GM19438 (cell line): Measurements from ENCODE around the gene TATDN2.

Experiments
- ATAC-seq: cut with Tn5 transposase; IDR thresholded peaks from one replicate; pipeline ENCODE4 v1.9.1; 2021; ENCODE audit warnings: low read depth; ENCODE audit not compliant: unreplicated experiment

Gene TATDN2

DNA sequence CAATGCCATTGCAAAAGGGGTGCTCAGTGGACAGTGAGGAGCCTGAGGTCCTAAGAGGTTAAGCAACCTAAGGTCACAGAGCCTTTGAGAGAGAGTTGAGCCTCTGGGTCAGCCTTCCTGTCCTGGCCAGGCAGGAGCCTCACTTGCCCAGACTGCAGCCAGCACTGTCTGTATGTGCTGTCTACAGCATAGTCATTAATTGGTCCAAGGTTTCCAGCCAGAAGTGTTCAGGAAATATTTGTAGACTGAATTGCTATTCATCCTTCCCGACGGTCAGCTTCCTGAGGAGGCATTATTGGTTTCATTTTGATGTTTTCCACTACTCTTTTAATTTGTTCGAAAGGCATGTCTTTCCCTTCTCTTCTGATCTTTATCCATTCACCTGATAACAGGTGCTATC is 64.6 kb downstream of the TATDN2 start:
- ATAC-seq = no peak

DNA sequence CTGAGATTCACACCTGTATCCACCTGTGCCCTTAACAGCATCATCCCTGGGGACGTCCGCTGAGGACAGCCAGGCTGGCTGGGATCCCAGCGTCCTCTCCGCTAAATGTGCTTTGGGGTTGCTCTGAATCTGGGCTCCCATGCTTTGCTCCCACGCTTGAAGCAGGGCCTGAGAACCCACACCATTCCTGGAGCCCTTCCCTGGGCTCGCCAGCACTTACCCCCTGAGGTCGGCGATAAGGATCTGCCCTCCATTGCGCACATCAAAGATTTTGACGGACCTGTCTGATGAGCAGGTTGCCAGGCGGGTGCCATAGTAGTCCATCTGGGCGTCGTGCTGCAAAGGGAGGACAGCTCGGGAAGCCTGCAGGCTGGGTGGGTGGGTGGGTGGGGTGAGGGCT is 66.8 kb downstream of the TATDN2 start:
- ATAC-seq = no peak

DNA sequence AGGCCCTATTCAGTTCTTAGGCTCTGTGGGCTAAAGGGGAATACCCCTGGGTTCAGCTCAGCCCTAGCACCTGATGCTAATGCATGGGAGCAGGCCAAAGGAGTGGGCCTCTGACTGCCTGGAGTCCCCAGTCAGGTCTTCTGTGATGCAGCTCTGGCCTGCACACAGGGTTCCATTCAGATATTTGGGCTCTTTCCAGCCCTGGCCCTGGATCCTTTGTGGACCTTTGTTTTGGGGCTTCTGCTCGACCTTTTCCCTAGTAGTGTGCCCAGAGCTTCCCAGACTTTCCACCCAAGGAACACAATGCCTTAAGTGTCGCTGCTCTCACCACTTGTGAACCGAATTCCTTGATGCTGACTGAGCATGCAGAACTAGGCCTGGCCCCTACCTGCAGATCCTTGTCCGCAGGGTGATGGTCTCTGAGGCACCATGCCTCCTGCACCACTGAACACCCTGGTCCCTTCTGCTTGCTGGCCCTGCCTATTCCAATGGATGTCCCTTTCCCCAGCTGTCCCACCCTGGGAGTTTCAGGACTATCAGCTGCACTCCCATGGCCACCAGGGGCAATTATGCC is 67.6 kb downstream of the TATDN2 start:
- ATAC-seq = no peak

DNA sequence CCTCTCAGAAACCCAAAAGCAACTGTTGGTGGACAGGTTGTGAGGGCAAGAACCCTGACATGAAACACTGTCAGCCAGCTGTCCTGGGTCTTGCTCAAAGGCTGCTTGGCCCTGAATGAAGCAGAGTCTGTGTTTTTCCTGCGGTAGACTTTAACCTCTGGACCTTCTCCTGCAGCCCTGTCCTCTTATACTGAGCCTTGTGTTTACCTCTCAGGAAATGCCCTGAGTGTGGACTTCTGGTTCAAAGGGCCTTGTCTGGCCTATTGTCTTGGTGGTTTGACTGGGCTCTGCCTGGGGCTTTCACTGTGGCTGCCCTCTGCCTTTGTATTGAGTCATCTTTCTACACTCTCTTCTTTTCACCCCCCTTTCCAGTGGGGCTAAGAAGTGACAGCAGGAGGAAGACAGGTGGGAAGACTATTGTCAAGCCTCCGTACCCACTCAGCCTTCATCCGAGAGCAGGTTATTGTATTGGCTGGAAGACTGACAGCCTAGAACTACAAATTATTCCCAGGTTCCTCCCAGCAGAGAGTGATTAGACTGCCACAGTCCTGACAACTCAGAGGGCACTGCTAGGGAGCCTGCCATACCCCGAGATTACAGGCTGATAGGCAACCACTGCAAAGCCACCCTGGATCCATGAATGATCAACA is 69.2 kb downstream of the TATDN2 start:
- no peak for ATAC-seq

DNA sequence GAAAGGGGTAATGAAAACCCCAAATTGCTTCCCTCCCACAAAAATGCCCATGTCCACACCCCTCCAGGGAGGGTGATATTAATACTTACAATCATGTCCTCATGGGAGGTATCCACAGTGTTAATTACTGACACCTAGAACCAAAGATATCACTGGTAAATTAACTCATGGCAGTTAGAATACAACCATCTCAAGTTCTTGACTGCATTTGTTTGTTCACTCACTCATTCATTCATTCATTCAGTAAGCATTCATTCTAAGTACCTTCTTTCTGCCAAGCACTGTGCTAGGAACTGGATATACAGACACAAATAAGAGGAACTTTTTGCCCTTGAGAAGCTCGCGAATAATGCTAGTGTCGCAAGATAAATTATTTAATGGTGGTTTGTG is 69.7 kb downstream of the TATDN2 start:
- no peak for ATAC-seq

DNA sequence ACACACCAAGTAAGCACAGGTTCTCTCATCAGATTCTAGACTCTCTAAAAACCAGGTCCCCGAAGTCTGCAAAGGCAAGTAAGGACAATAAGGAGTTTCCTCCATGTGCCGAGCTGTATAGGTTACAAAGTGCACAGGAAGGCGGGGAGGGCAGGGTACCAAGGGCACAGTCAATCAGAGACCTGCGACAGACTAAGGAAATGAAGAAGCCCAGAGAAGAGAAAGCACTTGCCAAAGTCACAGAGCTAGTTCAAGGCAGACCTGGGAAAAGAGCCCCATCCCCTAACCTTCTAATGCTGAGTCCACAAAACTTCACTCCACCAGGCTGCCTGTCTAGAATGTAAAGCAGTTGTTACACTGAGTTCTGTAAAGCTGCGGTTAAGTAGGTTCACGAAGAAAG is 71.0 kb downstream of the TATDN2 start:
- ATAC-seq = no peak

DNA sequence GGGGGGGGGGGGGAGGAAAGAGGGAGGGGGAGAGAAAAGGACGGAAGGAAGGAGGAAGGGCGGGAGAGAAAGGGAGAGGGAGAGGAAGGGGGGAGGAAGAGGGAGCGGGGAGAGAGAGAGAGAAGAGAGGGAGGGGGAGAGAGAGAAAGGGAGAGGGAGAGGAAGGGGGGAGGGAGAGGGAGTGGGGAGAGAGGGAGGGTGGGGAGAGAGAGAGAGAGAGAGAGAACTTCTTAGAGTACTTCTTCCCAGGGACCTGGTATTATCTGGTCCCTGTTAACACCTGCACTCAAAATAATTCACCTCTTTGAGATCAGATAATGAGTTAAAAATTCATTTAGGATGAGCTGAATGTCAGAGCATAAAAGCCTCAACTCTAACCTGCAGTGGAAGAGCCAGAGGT is 71.5 kb downstream of the TATDN2 start:
- ATAC-seq = no peak

DNA sequence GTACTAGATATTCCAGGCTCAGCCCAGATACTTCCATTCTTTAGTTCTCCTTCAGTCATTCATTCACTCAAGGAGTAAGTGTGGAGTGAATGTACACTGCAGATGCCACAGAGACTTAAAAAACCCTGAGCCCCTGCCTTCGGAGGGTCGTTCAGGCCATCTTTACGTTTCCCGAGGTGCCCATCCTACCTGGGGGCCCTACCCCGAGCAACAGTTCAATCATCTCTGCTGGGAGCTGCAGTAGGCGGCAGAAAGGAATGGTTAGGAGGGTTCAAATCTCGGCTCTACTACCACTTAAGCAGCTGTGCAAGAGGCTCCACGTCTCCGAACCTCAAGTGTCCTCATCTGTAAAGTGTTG is 72.0 kb downstream of the TATDN2 start:
- ATAC-seq = no peak

DNA sequence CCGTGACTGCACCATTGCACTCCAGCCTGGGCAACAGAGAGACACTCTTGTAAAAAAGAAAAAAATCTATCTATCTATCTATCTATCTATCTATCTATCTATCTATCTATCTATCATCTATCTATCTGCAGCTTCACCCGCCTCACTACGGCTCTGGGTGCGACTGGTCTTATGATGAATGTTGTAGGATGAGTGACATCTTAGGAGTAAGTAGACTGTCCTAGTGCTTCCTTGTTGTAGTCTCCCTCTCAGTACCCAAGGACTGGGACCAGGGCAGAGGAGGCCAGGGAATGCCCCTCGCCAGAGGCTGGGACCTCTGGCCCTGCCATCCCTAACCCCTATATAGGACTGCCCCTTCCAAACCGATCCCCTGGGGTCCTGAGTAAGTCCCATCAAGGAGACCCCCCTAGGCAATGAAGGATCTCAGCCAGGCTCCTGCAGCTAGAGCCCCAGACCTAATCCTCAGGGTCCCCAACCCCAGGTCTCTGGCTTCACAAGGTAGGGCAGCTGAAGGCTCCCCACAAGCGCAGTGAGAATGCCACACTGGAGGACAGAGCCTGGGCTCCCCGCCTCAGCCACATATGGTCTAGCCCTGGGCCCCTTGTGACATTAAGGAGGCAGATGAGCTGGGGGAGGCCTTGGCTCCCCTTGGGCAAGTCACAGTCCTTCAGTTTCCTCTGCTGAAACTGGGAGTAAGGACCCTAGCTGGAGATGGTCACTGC is 73.5 kb downstream of the TATDN2 start:
- ATAC-seq = no peak

DNA sequence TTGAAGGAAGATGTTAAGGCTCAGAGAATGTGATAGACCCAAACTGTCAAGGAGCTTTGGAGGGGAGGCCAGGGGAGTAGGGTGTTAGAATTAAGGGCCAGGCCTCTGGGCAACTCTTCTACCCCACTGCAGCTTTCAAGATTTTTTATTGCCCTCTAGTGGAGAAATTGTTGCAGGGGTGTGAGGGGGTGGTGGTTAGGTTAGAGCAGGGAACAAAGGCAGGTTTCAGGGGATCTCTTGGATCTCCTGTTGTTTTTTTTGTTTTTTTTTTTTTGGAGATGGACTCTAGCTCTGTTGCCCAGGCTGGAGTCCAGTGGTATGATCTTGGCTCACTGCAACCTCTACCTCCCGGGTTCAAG is 74.1 kb downstream of the TATDN2 start:
- no peak for ATAC-seq

DNA sequence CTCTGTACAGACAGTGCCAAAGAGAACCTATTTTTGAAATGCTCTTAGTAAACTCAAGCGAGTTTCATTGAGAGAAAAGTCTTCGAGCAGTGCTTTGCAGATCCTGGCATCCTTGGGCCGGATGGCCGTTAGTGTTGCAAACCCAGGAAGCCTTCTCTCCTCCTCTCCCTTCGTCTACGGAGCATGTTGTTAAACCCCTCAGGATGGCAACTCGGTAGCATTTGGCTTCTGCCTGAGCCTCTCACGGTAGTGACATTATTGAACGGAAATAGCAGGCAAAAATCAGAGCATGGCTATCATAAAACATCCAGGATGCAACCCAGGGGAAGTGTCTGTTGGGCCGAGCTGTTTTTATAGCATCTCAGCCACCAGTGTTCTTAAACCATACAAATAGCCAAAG is 79.3 kb downstream of the TATDN2 start:
- no peak for ATAC-seq

DNA sequence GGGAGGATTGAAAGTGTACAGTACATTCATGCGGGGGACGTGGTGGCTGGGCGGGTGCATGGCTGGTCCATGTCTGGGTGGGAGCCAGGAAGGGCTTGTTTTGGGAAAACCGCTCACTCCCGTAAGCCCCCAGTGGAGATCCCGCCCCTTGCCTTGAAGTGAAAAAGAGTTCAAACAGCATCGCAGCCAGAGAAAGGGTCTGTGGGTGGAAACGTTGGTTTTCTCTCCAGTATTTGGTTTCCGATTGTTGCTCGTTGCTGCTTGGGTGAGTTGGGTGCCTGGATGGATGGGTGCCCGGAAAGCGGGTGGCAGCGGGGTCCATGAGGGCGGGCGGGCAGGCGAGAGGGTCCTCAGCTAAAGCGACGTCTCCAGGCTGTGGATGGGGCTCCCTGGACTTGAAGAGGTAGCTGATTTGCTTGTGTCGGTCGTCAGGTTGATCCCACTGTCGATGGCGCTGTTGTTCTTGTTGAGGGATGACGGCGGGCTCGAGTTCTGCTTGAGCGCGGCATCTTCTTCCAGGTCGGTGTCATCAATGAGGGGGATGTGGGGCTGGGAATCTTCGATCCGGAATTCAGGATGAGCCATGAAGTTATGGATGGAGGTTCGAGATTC is 80.3 kb downstream of the TATDN2 start:
- ATAC-seq = no peak

DNA sequence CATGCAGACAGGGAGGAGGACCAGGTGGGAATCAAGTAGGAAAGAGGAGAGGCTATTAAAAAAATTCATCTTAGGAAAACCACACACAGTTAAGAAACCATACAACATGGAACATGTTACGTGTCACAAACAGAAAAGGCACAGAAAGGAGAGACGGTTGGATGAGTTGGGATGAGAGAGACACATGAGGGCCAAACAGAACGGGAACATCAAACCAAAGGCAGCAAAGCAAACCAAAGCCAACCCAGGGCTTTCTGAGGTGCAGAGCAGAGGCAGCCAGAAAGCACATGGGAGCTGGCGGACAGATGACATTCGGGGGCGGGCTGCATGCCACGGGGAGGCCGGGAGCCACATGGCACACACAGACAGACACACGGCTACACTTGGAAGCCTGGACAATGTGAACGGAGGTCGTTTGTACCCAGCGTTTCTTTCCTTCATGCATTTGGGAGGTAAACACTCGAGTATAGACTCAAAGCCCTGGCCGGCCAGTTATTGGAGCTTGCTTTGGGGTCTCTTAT is 81.3 kb downstream of the TATDN2 start:
- ATAC-seq = no peak

DNA sequence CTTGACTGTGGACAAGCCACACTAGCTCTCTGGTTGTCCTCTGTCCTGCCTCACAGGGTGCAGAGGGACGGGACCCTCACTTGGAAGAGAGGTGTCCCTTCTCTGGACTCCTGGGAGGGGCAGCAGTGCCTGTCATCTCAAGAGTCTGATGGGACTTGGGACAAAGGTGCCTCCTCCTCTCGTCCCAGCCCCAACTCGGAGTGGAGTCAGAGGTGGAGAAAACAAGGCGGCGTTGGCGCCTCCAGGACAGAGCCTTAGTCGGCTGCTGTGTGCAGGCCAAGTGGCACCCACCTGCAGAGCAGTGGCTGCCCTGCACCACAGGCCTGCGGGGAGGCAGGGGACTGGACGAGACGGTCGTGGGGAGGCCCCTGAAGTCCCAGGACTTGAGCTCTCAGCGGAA is 82.1 kb downstream of the TATDN2 start:
- ATAC-seq = no peak
